Loucy (cell line): ENCODE data around the gene DOC2B.

Experiments
- EZH2phosphoT487 ChIP-seq: fragments of 200-600 bp; IDR thresholded peaks from 2 replicates; pipeline ENCODE4 v1.6.1; 2018; ENCODE audit warnings: antibody characterized with exemption, mild to moderate bottlenecking, moderate library complexity, borderline replicate concordance
- TF ChIP-seq, protein P1 (sequence below): fragments of 200-600 bp; sonication (generic); conservative IDR thresholded peaks from 2 replicates; pipeline ENCODE4 v1.5.1; 2014; ENCODE audit warnings: mild to moderate bottlenecking, antibody characterized with exemption, low read length

DNA sequence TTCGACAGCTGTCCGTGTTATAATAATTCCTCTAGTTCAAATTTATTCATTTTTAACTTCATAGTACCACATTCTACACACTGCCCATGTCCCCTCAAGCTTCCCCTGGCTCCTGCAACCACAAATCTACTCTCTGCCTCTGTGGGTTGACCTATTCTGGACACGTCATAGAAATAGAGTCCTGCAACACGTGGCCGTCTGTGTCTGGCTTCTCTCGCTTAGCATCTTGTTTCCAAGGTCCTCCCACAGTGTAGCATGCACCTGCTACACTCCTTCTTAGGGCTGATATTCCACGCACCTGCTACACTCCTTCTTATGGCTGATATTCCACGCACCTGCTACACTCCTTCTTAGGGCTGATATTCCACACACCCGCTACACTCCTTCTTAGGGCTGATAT lies 27.6 kb downstream of the DOC2B start:
- TF ChIP-seq, protein P1, sequence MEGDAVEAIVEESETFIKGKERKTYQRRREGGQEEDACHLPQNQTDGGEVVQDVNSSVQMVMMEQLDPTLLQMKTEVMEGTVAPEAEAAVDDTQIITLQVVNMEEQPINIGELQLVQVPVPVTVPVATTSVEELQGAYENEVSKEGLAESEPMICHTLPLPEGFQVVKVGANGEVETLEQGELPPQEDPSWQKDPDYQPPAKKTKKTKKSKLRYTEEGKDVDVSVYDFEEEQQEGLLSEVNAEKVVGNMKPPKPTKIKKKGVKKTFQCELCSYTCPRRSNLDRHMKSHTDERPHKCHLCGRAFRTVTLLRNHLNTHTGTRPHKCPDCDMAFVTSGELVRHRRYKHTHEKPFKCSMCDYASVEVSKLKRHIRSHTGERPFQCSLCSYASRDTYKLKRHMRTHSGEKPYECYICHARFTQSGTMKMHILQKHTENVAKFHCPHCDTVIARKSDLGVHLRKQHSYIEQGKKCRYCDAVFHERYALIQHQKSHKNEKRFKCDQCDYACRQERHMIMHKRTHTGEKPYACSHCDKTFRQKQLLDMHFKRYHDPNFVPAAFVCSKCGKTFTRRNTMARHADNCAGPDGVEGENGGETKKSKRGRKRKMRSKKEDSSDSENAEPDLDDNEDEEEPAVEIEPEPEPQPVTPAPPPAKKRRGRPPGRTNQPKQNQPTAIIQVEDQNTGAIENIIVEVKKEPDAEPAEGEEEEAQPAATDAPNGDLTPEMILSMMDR: no peak
- TF ChIP-seq EZH2phosphoT487: no peak
